Pancreas (tissue), 10 donors: ENCODE results near the gene SNX1. TPM values are rescaled to one million over a fixed set of nuclear protein-coding genes. Genes with fewer than 3 reads are reported as not detected.

ENCODE experiments used
- ATAC-seq, 4 donors: fragments of 200-7000 bp; cut with Tn5 transposase; one replicate each; pipeline versions ENCODE4 v1.8.0 to v1.9.1; 2020; ENCODE audit warnings: mild to moderate bottlenecking in 4 of 4, moderate library complexity in 4 of 4
- DNase-seq, 6 donors: peaks; one replicate each; pipeline ENCODE4 v3.0.0-alpha.2; 2020
- FAIRE-seq: peaks from 2 replicates; lab custom pipeline; 2012; peaks lifted over from hg19 to GRCh38; lab: Jason Lieb, UNC
- H3K27ac ChIP-seq, 4 donors: fragments of 200-600 bp; sonication (generic); 1 replicate in 3 of 4; 2 replicates in 1 of 4; pipeline versions ENCODE4 v1.5.0 to v1.8.0; 2020
- H3K27me3 ChIP-seq, 4 donors: fragments of 200-600 bp; one replicate each; pipeline ENCODE4 v1.8.0; 2021
- H3K36me3 ChIP-seq, 3 donors: fragments of 200-600 bp; sonication (generic) in 1 of 3; one replicate each; pipeline versions ENCODE4 v1.5.0 to v1.8.0; 2020 to 2021
- H3K4me1 ChIP-seq, 3 donors: fragments of 200-600 bp; one replicate each; pipeline ENCODE4 v1.8.0; 2021
- H3K4me3 ChIP-seq, 4 donors: fragments of 200-600 bp; sonication (generic) in 2 of 4; one replicate each; pipeline versions ENCODE4 v1.5.0 to v1.8.0; 2020 to 2021
- H3K9me3 ChIP-seq, 4 donors: fragments of 200-600 bp; one replicate each; pipeline ENCODE4 v1.8.0; 2021
- CTCF ChIP-seq, 4 donors: fragments of 200-600 bp; sonication (generic) in 3 of 4; IDR thresholded peaks; one replicate each; pipeline versions ENCODE4 v1.5.0 to v1.8.0; 2021; ENCODE audit warnings: antibody characterized with exemption in 4 of 4
- WGBS, 2 donors: extraction: QIAGEN DNeasy Blood & Tissue Kit; methylation state at CpG; one replicate each; pipeline ENCODE4 v1.1.7; 2013; 5-methylcytosine and 5-hydroxymethylcytosine counted together
- intact Hi-C, 3 donors: fragments of 100-400 bp; cut with DNase I; formaldehyde crosslinking; loops; one replicate each; pipeline versions ENCODE4 v1.11.1 to v1.14.2; 2022
- polyA plus RNA-seq, 2 donors: library from polyadenylated mRNA; stranded (reverse); fragments of 200-250 nt; gene quantifications; one replicate each; pipeline ENCODE4 v1.2.3, GENCODE V29; 2013
- total RNA-seq, 6 donors: library from RNA; stranded (reverse); fragmentation: NEBNext Ultra II Directional in 4 of 6; extraction: Animal tissue kit (Norgen Biotek cat#: 25700) in 4 of 6; gene quantifications; one replicate each; pipeline versions ENCODE4 v1.2.1 to v1.2.4, GENCODE V29; 2021 to 2023
- donor health status: healthy with polysubstance abuse.
- donor health status: DM: no; HTN: no; CAD: no; lungs with moderate emphysema.
- donor health status: DM: no; HTN: no; CAD: no.
- donor health status: control.
- donor health status: control.
- donor health status: Bipolar disorder and iron deficiency.
- donor health status: DM: yes; HTN: yes; CAD: no.
- donor health status: DM: no; HTN: no; CAD: no.
- donor health status: DM: no; HTN: no; CAD: no.
- donor health status: DM: yes; HTN: yes; CAD: no.

Gene SNX1
- total and polyA plus RNA-seq, 8 donors = 32.9 to 82.4 (median 44.9) TPM

DNA sequence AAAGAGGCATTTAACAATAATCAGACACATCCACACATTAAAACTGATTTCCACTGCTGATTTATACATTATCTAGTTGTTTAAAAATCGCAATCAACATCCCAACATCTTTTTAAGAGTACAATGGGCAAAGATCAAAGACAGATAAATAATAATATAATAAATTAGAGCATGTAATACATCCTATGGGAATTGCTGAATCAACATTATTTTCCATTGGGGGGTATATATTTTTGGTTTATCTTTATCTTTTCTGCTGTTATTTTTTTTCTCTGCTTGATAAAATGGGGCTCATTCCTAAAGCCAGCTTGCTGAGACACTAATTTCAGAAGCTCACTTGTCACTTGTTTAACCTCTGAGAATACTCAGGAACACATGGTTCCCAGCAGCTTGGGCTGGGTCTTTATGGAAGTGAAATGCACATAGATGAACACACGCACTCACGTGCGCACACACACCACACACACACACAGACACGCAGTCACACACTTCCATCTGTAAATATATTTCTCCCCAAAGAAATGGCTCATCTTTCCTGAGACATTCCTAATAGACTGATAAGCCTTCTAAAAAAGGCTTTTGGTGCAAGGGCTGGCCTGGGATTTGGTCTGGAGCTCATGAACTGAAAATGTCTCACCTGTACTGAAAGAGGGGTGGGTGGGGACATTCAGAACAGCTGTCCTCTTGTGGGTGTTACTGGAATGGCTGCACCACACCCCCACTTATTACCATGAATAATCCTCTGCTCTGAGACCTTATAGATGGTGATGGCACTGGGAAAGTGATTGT, 70.5 kb downstream of the SNX1 start:
- Histone ChIP-seq H3K36me3 (peaks cover 0 to 8% (median 0%) of the 10 kb centered on the region in 3 donors), H3K27ac (no peak overlapping the region), H3K4me3 (no peak overlapping the region), H3K9me3 (no peaks in the 10 kb centered on the region), H3K27me3 (no peaks in the 10 kb centered on the region), H3K4me1 (peaks cover 2 to 14% (median 12%) of the 10 kb centered on the region in 3 donors)
- WGBS, 2 donors = 89 to 94% methylated on average over 5 of the region's 5 CpGs
- intact Hi-C loops = no loop called here
- no peak for ATAC-seq
- TF ChIP-seq CTCF (IDR thresholded peaks at IDR 0.05) = no peak
- DNase-seq = no peak
- no peak for FAIRE-seq

DNA sequence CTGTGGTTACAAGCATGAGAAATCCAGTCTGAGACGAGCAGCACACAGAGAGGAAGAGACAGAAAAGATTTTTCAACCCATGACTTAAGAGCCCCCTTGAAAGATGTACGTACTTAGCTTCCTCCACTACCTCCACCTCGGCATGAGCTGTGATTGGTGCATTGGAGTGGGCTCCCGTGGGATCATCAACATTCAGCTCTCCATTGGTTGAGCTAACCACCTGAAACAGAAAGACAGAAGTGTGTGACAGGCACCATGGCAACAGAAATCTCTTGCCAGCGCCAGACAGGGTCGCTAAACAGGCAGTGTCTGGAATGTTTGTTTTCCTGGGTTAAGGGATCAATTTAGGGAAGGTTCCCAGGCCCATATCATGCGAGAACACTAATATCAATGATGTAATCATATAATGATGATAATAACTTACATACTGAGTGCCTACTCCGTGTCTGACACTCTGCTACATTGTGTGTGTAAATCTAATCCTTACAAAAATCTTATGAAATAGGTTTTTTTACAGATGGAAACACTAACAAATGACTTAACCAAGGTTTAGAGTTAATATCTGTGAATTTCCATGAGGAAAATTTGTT, 84.5 kb downstream of the SNX1 start:
- 54 to 60% methylated on average over 8 of the region's 8 CpGs for WGBS, 2 donors
- H3K4me1 ChIP-seq = no peaks in the 10 kb centered on the region
- DNase-seq = no peak
- H3K9me3 ChIP-seq = no peaks in the 10 kb centered on the region
- H3K4me3 ChIP-seq = no peak overlapping the region
- H3K36me3 ChIP-seq = no peaks in the 10 kb centered on the region
- FAIRE-seq = no peak
- ATAC-seq = peak; percentile 48 to 88 (median 68)
- TF ChIP-seq CTCF (IDR thresholded peaks at IDR 0.05) = no peak
- H3K27ac ChIP-seq = no peak overlapping the region
- H3K27me3 ChIP-seq = no peaks in the 10 kb centered on the region
- intact Hi-C loops = loop anchor here in 1 of 3 donors (10.0 kb wide), 1 partner anchor 504 kb away; no protein-coding TSS in a partner anchor

- DNase-seq (no peak), FAIRE-seq (no peak), ATAC-seq (no peak)
- Histone ChIP-seq H3K9me3 (no peaks in the 10 kb centered on the region), H3K27ac (no peak overlapping the region), H3K27me3 (no peaks in the 10 kb centered on the region), H3K36me3 (no peaks in the 10 kb centered on the region), H3K4me3 (no peak overlapping the region), H3K4me1 (no peaks in the 10 kb centered on the region)
- intact Hi-C loops = loop anchor here in 1 of 3 donors (10.0 kb wide), 1 partner anchor 502 kb away; no protein-coding TSS in a partner anchor
- TF ChIP-seq CTCF (IDR thresholded peaks at IDR 0.05) = no peak
- 85 to 89% methylated on average over 4 of the region's 4 CpGs for WGBS, 2 donors
These were observed 87.1 kb downstream of the SNX1 start for GRCh38 chr15:64182859-64183370.

GRCh38 chr15:64185146-64185911, 89.5 kb downstream of the SNX1 start:
- Histone ChIP-seq H3K4me3 (no peak overlapping the region), H3K27ac (no peak overlapping the region), H3K4me1 (no peaks in the 10 kb centered on the region), H3K9me3 (no peaks in the 10 kb centered on the region), H3K27me3 (no peaks in the 10 kb centered on the region), H3K36me3 (no peaks in the 10 kb centered on the region)
- DNase-seq = no peak
- FAIRE-seq = no peak
- no peak for ATAC-seq
- 92 to 95% methylated on average over 9 of the region's 9 CpGs for WGBS, 2 donors
- intact Hi-C loops = loop anchor here in 1 of 3 donors (10.0 kb wide), 1 partner anchor 499 kb away; no protein-coding TSS in a partner anchor
- TF ChIP-seq CTCF (IDR thresholded peaks at IDR 0.05) = no peak
